GM21576 (cell line): ENCODE results near the gene MAD1L1.
"Not testable (repeated sequence)": the region's sequence is repeated elsewhere in the genome, so short reads cannot be mapped to it uniquely, and the experiment has no call there.

ENCODE experiments used
- ATAC-seq: cut with Tn5 transposase; IDR thresholded peaks from one replicate; pipeline ENCODE4 v1.9.1; 2021; ENCODE audit warnings: mild to moderate bottlenecking, moderate library complexity; ENCODE audit not compliant: unreplicated experiment

The MAD1L1 gene

GRCh38 chr7:1837696-1838543, 394.8 kb downstream of the MAD1L1 start:
- not testable (repeated sequence) for ATAC-seq

- not testable (repeated sequence) for ATAC-seq
Measured at GRCh38 chr7:1831933-1832535, 400.7 kb downstream of the MAD1L1 start.

GRCh38 chr7:1831471-1831870, 401.3 kb downstream of the MAD1L1 start:
- not testable (repeated sequence) for ATAC-seq

GRCh38 chr7:1829668-1830067, 403.1 kb downstream of the MAD1L1 start:
- not testable (repeated sequence) for ATAC-seq

GRCh38 chr7:1829111-1829510, 403.6 kb downstream of the MAD1L1 start:
- ATAC-seq, result no peak

- ATAC-seq, result not testable (repeated sequence)
Measured at GRCh38 chr7:1828170-1828569, 404.6 kb downstream of the MAD1L1 start.

GRCh38 chr7:1827521-1827981, 405.2 kb downstream of the MAD1L1 start:
- ATAC-seq, result not testable (repeated sequence)

- ATAC-seq, result not testable (repeated sequence)
Measured at GRCh38 chr7:1826931-1827330, 405.8 kb downstream of the MAD1L1 start.

- no peak for ATAC-seq
Measured at GRCh38 chr7:1825897-1826741, 406.6 kb downstream of the MAD1L1 start.

GRCh38 chr7:1825647-1825896, 407.2 kb downstream of the MAD1L1 start:
- not testable (repeated sequence) for ATAC-seq

GRCh38 chr7:1824882-1825646, 407.7 kb downstream of the MAD1L1 start:
- not testable (repeated sequence) for ATAC-seq

- ATAC-seq, result not testable (repeated sequence)
Measured at GRCh38 chr7:1824151-1824881, 408.4 kb downstream of the MAD1L1 start.

- no peak for ATAC-seq
Measured at GRCh38 chr7:1823376-1824150, 409.2 kb downstream of the MAD1L1 start.

- ATAC-seq, result no peak
Measured at GRCh38 chr7:1819259-1819841, 413.4 kb downstream of the MAD1L1 start.

GRCh38 chr7:1818575-1819258, 414.0 kb downstream of the MAD1L1 start:
- no peak for ATAC-seq

GRCh38 chr7:1817061-1817712, 415.6 kb downstream of the MAD1L1 start:
- ATAC-seq, result no peak

- ATAC-seq, result not testable (repeated sequence)
Measured at GRCh38 chr7:1816451-1816850, 416.3 kb downstream of the MAD1L1 start.
